ENCODE measurements around the gene DRAP1. TPM values are rescaled to one million over a fixed set of nuclear protein-coding genes. Genes with fewer than 3 reads are reported as not detected.
"Not testable (repeated sequence)": the region's sequence is repeated elsewhere in the genome, so short reads cannot be mapped to it uniquely, and the experiment has no call there.

The DRAP1 gene
- polyA plus RNA-seq, 3 donors, result 65.8 to 84.6 (median 75.8) TPM

- no peak for DNase-seq (ENCODE audit: low read depth in 3 of 3, low spot score in 2 of 3)
Measured at GRCh38 chr11:65922565-65922964, 3.3 kb downstream of the DRAP1 start.

- no peak for DNase-seq (ENCODE audit: low read depth in 3 of 3, low spot score in 2 of 3)
Measured at GRCh38 chr11:65925397-65925796, 6.2 kb downstream of the DRAP1 start.

- no peak for DNase-seq (ENCODE audit: low read depth in 3 of 3, low spot score in 2 of 3)
Measured at GRCh38 chr11:65927904-65928397, 8.7 kb downstream of the DRAP1 start.

- DNase-seq (ENCODE audit: low read depth in 3 of 3, low spot score in 2 of 3), result no peak
Measured at GRCh38 chr11:65928667-65929066, 9.4 kb downstream of the DRAP1 start.

- DNase-seq (ENCODE audit: low read depth in 3 of 3, low spot score in 2 of 3), result no peak
Measured at GRCh38 chr11:65931773-65932557, 12.7 kb downstream of the DRAP1 start.

- no peak for DNase-seq (ENCODE audit: low read depth in 3 of 3, low spot score in 2 of 3)
Measured at GRCh38 chr11:65932558-65932919, 13.3 kb downstream of the DRAP1 start.

- DNase-seq (ENCODE audit: low read depth in 3 of 3, low spot score in 2 of 3), result no peak
Measured at GRCh38 chr11:65934014-65934413, 14.8 kb downstream of the DRAP1 start.

GRCh38 chr11:65937766-65938165 is 18.5 kb downstream of the DRAP1 start:
- DNase-seq (ENCODE audit: low read depth in 3 of 3, low spot score in 2 of 3), result no peak

- DNase-seq (ENCODE audit: low read depth in 3 of 3, low spot score in 2 of 3), result no peak
Measured at GRCh38 chr11:65941720-65942310, 22.6 kb downstream of the DRAP1 start.

- DNase-seq (ENCODE audit: low read depth in 3 of 3, low spot score in 2 of 3), result no peak
Measured at GRCh38 chr11:65942531-65942930, 23.3 kb downstream of the DRAP1 start.

GRCh38 chr11:65944191-65944590 is 25.0 kb downstream of the DRAP1 start:
- DNase-seq (ENCODE audit: low read depth in 3 of 3, low spot score in 2 of 3), result no peak

GRCh38 chr11:65944767-65945166 is 25.5 kb downstream of the DRAP1 start:
- no peak for DNase-seq (ENCODE audit: low read depth in 3 of 3, low spot score in 2 of 3)

GRCh38 chr11:65945430-65945911 is 26.2 kb downstream of the DRAP1 start, which contains the start of gene TSGA10IP:
TSGA10IP (plus strand) TSS chr11:65945480; CDS start chr11:65945676, 196 bp downstream.
- no peak for DNase-seq (ENCODE audit: low read depth in 3 of 3, low spot score in 2 of 3)

- no peak for DNase-seq (ENCODE audit: low read depth in 3 of 3, low spot score in 2 of 3)
Measured at GRCh38 chr11:65945941-65946558, 26.8 kb downstream of the DRAP1 start.

GRCh38 chr11:65946655-65947054 is 27.4 kb downstream of the DRAP1 start:
- no peak for DNase-seq (ENCODE audit: low read depth in 3 of 3, low spot score in 2 of 3)

GRCh38 chr11:65947133-65947532 is 27.9 kb downstream of the DRAP1 start:
- no peak for DNase-seq (ENCODE audit: low read depth in 3 of 3, low spot score in 2 of 3)

GRCh38 chr11:65947603-65948125 is 28.4 kb downstream of the DRAP1 start:
- no peak for DNase-seq (ENCODE audit: low read depth in 3 of 3, low spot score in 2 of 3)

GRCh38 chr11:65950711-65951110 is 31.5 kb downstream of the DRAP1 start:
- DNase-seq (ENCODE audit: low read depth in 3 of 3, low spot score in 2 of 3), result not testable (repeated sequence)

GRCh38 chr11:65951641-65952040 is 32.4 kb downstream of the DRAP1 start:
- not testable (repeated sequence) for DNase-seq (ENCODE audit: low read depth in 3 of 3, low spot score in 2 of 3)

- no peak for DNase-seq (ENCODE audit: low read depth in 3 of 3, low spot score in 2 of 3)
Measured at GRCh38 chr11:65952052-65952521, 32.9 kb downstream of the DRAP1 start.

- no peak for DNase-seq (ENCODE audit: low read depth in 3 of 3, low spot score in 2 of 3)
Measured at GRCh38 chr11:65953471-65953870, 34.2 kb downstream of the DRAP1 start.

Measured in right renal cortex interstitium (tissue), 3 donors.